Adrenal gland (tissue), 12 donors: ENCODE results near the gene CNTN5. TPM values are rescaled to one million over a fixed set of nuclear protein-coding genes. Genes with fewer than 3 reads are reported as not detected.

Experiments used
- DNase-seq, 7 donors: peaks; one replicate each; pipeline ENCODE4 v3.0.0-alpha.2; 2019 to 2020
- H3K27ac ChIP-seq, 5 donors: fragments of 200-600 bp; sonication (generic) in 4 of 5; 1 replicate in 3 of 5; 2 replicates in 2 of 5; pipeline versions ENCODE4 v1.5.1 to v1.8.0; 2016 to 2020; ENCODE audit warnings: mild to moderate bottlenecking in 1 of 5
- H3K27me3 ChIP-seq: fragments of 200-600 bp; 2 replicates; pipeline ENCODE4 v1.8.0; 2021
- H3K36me3 ChIP-seq, 2 donors: fragments of 200-600 bp; replicated peaks in 1 of 2; 1 replicate in 1 of 2; 2 replicates in 1 of 2; pipeline versions ENCODE4 v1.5.1 to v1.8.0; 2018 to 2022
- H3K4me1 ChIP-seq, 2 donors: fragments of 200-600 bp; replicated peaks in 1 of 2; 1 replicate in 1 of 2; 2 replicates in 1 of 2; pipeline versions ENCODE4 v1.5.1 to v1.8.0; 2018 to 2021
- H3K4me3 ChIP-seq, 4 donors: fragments of 200-600 bp; sonication (generic) in 3 of 4; one replicate each; pipeline ENCODE4 v1.5.1; 2016 to 2018
- H3K9me3 ChIP-seq, 3 donors: fragments of 200-600 bp; sonication (generic) in 1 of 3; replicated peaks in 1 of 3; 1 replicate in 2 of 3; 2 replicates in 1 of 3; pipeline versions ENCODE4 v1.5.1 to v1.8.0; 2016 to 2021
- CTCF ChIP-seq, 6 experiments: fragments of 450-650 bp in 4 of 6; fragments of 200-600 bp in 2 of 6; sonication (generic) in 1 of 6; IDR thresholded peaks; 1 replicate in 5 of 6; 2 replicates in 1 of 6; pipeline versions ENCODE4 v1.5.1 to v1.8.0; 2016 to 2021; ENCODE audit warnings: antibody characterized with exemption in 6 of 6, mild to moderate bottlenecking in 2 of 6, moderate library complexity in 1 of 6
- POLR2A ChIP-seq, 2 donors: fragments of 450-650 bp; IDR thresholded peaks; one replicate each; pipeline ENCODE4 v1.6.1; 2017; ENCODE audit warnings: antibody characterized with exemption in 2 of 2, mild to moderate bottlenecking in 2 of 2, moderate library complexity in 1 of 2
- WGBS, 4 donors: extraction: QIAGEN DNeasy Blood & Tissue Kit in 2 of 4; methylation state at CpG; one replicate each; pipeline versions ENCODE4 v1.1.5 to v1.1.7; 2013 to 2017; 5-methylcytosine and 5-hydroxymethylcytosine counted together
- intact Hi-C, 2 donors: fragments of 100-400 bp; cut with DNase I; formaldehyde crosslinking; loops; one replicate each; pipeline versions ENCODE4 v1.14.1 to v1.15.0; 2022 to 2023
- polyA plus RNA-seq, 3 donors: library from polyadenylated mRNA; stranded (reverse); fragments of 200-250 nt in 2 of 3; fragments of 350-450 nt in 1 of 3; fragmentation: Illumina TruSeq in 1 of 3; extraction: RNeasy Lipid Tissue Mini Kit (QIAGEN cat#74804) in 1 of 3; gene quantifications; one replicate each; pipeline ENCODE4 v1.2.3, GENCODE V29; 2013 to 2014
- total RNA-seq, 9 donors: library from RNA; depleted of rRNA in 4 of 9; stranded (reverse); fragments of >200 nt in 4 of 9; fragments of 120-200 nt in 1 of 9; fragmentation: NEBNext Ultra II Directional in 1 of 9; extraction: Animal tissue kit (Norgen Biotek cat#: 25700) in 1 of 9; gene quantifications; one replicate each; pipeline versions ENCODE4 v1.1.0 to v1.2.4, GENCODE V29; 2013 to 2023
- donor health status: healthy with polysubstance abuse.
- donor health status: Bipolar disorder and iron deficiency.
- donor health status: DM: yes; HTN: yes; CAD: no.
- donor health status: DM: no; HTN: no; CAD: no.
- donor health status: DM: no; HTN: no; CAD: no.
- donor health status: DM: yes; HTN: yes; CAD: no.

CNTN5 gene
- total and polyA plus RNA-seq, 12 donors, result 0.07 to 107 (median 0.30) TPM; not detected in 8

GRCh38 chr11:99884750-99885149 lies 864.0 kb downstream of the CNTN5 start:
- no peak overlapping the region for H3K4me3 ChIP-seq
- DNase-seq, result no peak
- H3K27me3 ChIP-seq, result no peaks in the 10 kb centered on the region
- H3K27ac ChIP-seq, result no peak overlapping the region
- H3K9me3 ChIP-seq, result no peaks in the 10 kb centered on the region
- 82 to 89% (median 84%) methylated on average over 6 of the region's 6 CpGs for WGBS, 4 donors
- TF ChIP-seq POLR2A (IDR thresholded peaks at IDR 0.05) (no peak), CTCF (IDR thresholded peaks at IDR 0.05) (no peak)
- no peaks in the 10 kb centered on the region for H3K36me3 ChIP-seq
- H3K4me1 ChIP-seq, result no peaks in the 10 kb centered on the region
- intact Hi-C loops, result no loop called here

- no peaks in the 10 kb centered on the region for H3K9me3 ChIP-seq
- no peak overlapping the region for H3K4me3 ChIP-seq
- 83 to 91% (median 87%) methylated on average over 5 of the region's 5 CpGs for WGBS, 4 donors
- no peak for DNase-seq
- no peaks in the 10 kb centered on the region for H3K27me3 ChIP-seq
- no peak overlapping the region for H3K27ac ChIP-seq
- intact Hi-C loops, result no loop called here
- TF ChIP-seq POLR2A (IDR thresholded peaks at IDR 0.05) (no peak), CTCF (IDR thresholded peaks at IDR 0.05) (no peak)
- H3K36me3 ChIP-seq, result no peaks in the 10 kb centered on the region
- H3K4me1 ChIP-seq, result no peaks in the 10 kb centered on the region
Measured at GRCh38 chr11:99887481-99887880, 866.7 kb downstream of the CNTN5 start.

- intact Hi-C loops, result no loop called here
- TF ChIP-seq CTCF (IDR thresholded peaks at IDR 0.05) (no peak), POLR2A (IDR thresholded peaks at IDR 0.05) (no peak)
- 55 to 81% (median 66%) methylated on average over 1 of the region's 1 CpG for WGBS, 4 donors
- Histone ChIP-seq H3K9me3 (peaks cover 0 to 9% (median 0%) of the 10 kb centered on the region in 3 donors), H3K27ac (no peak overlapping the region), H3K27me3 (no peaks in the 10 kb centered on the region), H3K4me1 (no peaks in the 10 kb centered on the region), H3K36me3 (no peaks in the 10 kb centered on the region), H3K4me3 (no peak overlapping the region)
- DNase-seq, result no peak
Measured at GRCh38 chr11:99893811-99894210, 873.1 kb downstream of the CNTN5 start.

- no peaks in the 10 kb centered on the region for H3K36me3 ChIP-seq
- H3K4me3 ChIP-seq, result no peak overlapping the region
- peaks cover 0 to 9% (median 0%) of the 10 kb centered on the region in 3 donors for H3K9me3 ChIP-seq
- H3K27ac ChIP-seq, result no peak overlapping the region
- no peaks in the 10 kb centered on the region for H3K27me3 ChIP-seq
- TF ChIP-seq CTCF (IDR thresholded peaks at IDR 0.05) (no peak), POLR2A (IDR thresholded peaks at IDR 0.05) (no peak)
- 63 to 96% (median 84%) methylated on average over 3 of the region's 3 CpGs for WGBS, 4 donors
- DNase-seq, result no peak
- intact Hi-C loops, result no loop called here
- no peaks in the 10 kb centered on the region for H3K4me1 ChIP-seq
Measured at GRCh38 chr11:99901175-99901574, 880.4 kb downstream of the CNTN5 start.
